Esophagus muscularis mucosa (tissue), 4 donors: ENCODE measurements around the gene ARHGAP31.

Experiments
- EP300 ChIP-seq: sonication (generic); formaldehyde crosslinking; IDR thresholded peaks from one replicate; pipeline ENCODE4 v1.6.1; 2017; ENCODE audit warnings: antibody characterized with exemption
- POLR2A ChIP-seq: fragments of 450-650 bp; IDR thresholded peaks from one replicate; pipeline ENCODE4 v1.6.1; 2017; ENCODE audit warnings: antibody characterized with exemption, moderate library complexity, mild to moderate bottlenecking, low read depth
- POLR2AphosphoS5 ChIP-seq, 2 donors: sonication (generic); formaldehyde crosslinking; IDR thresholded peaks; one replicate each; pipeline ENCODE4 v1.6.1; 2017; ENCODE audit warnings: antibody characterized with exemption in 2 of 2
- TF ChIP-seq, protein P1 (sequence below), 3 experiments: fragments of 200-600 bp in 2 of 3; fragments of 450-650 bp in 1 of 3; sonication (generic) in 2 of 3; IDR thresholded peaks; one replicate each; pipeline ENCODE4 v1.5.1; 2017 to 2019; ENCODE audit warnings: antibody characterized with exemption in 3 of 3, mild to moderate bottlenecking in 2 of 3, moderate library complexity in 1 of 3

DNA sequence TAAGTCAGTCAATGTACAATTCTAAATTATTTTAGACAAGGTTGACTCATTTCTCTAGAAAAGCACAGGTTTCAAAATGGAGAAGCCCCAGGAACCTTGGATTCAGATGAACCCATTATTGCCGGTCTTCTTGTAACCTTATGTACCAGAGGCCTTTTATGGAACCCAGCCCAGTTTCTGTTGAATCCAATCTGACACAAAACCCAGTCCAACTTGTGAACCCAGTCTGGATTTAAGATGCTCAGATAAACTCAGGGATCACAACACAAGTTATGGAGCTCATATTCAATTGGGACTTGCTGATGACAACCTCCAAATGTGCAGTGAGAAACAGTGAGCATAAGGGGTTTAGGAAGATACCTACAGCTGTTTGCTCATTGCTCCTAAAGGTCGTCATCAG is 37.1 kb upstream of the ARHGAP31 start:
- TF ChIP-seq, protein P1, sequence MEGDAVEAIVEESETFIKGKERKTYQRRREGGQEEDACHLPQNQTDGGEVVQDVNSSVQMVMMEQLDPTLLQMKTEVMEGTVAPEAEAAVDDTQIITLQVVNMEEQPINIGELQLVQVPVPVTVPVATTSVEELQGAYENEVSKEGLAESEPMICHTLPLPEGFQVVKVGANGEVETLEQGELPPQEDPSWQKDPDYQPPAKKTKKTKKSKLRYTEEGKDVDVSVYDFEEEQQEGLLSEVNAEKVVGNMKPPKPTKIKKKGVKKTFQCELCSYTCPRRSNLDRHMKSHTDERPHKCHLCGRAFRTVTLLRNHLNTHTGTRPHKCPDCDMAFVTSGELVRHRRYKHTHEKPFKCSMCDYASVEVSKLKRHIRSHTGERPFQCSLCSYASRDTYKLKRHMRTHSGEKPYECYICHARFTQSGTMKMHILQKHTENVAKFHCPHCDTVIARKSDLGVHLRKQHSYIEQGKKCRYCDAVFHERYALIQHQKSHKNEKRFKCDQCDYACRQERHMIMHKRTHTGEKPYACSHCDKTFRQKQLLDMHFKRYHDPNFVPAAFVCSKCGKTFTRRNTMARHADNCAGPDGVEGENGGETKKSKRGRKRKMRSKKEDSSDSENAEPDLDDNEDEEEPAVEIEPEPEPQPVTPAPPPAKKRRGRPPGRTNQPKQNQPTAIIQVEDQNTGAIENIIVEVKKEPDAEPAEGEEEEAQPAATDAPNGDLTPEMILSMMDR (IDR thresholded peaks at IDR 0.05) = no peak
- TF ChIP-seq EP300 (no peak), POLR2A (no peak), POLR2AphosphoS5 (IDR thresholded peaks at IDR 0.05) (no peak)
